BE2C (cell line): ENCODE data around the gene STAG1.
"Not testable (repeated sequence)": the region's sequence is repeated elsewhere in the genome, so short reads cannot be mapped to it uniquely, and the experiment has no call there.

Experiments used
- DNase-seq: peaks from one replicate; pipeline ENCODE4 v3.0.0-alpha.2; 2020
- H3K27me3 ChIP-seq: fragments of 250-450 bp; sonication (Bioruptor Pico); 2 replicates; pipeline ENCODE4 v1.5.1; 2020; ENCODE audit warnings: mild to moderate bottlenecking
- H3K36me3 ChIP-seq: fragments of 250-450 bp; sonication (Bioruptor Pico); 2 replicates; pipeline ENCODE4 v1.5.1; 2020; ENCODE audit warnings: mild to moderate bottlenecking
- H3K4me1 ChIP-seq: fragments of 250-450 bp; sonication (Bioruptor Pico); 2 replicates; pipeline ENCODE4 v1.5.1; 2020
- H3K4me3 ChIP-seq: 2 replicates; pipeline ENCODE4 v1.5.1; 2011; ENCODE audit warnings: low read depth, low read length
- H3K9me3 ChIP-seq: fragments of 250-450 bp; sonication (Bioruptor Pico); 2 replicates; pipeline ENCODE4 v1.5.1; 2020
- TF ChIP-seq, protein P1 (sequence below): IDR thresholded peaks from 2 replicates; pipeline ENCODE4 v1.5.1; 2012; ENCODE audit warnings: mild to moderate bottlenecking, low read depth, low read length

STAG1 gene

DNA sequence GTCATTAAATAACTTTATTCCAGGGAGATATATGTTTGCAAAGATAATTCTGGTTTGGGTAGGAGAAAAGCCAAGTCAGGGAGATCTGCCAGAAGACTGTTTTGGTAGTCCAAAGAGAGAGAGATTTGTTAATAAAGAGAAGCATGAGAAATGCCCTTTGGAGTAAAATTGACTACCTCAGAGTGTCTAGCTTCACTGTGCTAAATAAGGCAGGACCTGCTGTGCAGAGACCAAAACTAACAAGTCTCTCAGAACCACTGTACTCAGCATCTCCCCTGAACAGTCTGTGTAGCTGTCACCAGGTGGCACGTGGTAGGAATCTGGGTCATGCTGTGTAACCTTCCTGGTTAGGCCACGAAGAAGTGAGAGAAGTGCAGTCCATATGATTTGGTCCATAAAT lies 35.2 kb upstream of the STAG1 start:
- Histone ChIP-seq H3K36me3 (no peaks in the 10 kb centered on the region), H3K27me3 (no peaks in the 10 kb centered on the region), H3K9me3 (no peaks in the 10 kb centered on the region; the same call in 1 of the 2 replicates), H3K4me1 (peaks cover 8% of the 10 kb centered on the region), H3K4me3 (no peak overlapping the region)
- DNase-seq, result no peak
- TF ChIP-seq, protein P1, sequence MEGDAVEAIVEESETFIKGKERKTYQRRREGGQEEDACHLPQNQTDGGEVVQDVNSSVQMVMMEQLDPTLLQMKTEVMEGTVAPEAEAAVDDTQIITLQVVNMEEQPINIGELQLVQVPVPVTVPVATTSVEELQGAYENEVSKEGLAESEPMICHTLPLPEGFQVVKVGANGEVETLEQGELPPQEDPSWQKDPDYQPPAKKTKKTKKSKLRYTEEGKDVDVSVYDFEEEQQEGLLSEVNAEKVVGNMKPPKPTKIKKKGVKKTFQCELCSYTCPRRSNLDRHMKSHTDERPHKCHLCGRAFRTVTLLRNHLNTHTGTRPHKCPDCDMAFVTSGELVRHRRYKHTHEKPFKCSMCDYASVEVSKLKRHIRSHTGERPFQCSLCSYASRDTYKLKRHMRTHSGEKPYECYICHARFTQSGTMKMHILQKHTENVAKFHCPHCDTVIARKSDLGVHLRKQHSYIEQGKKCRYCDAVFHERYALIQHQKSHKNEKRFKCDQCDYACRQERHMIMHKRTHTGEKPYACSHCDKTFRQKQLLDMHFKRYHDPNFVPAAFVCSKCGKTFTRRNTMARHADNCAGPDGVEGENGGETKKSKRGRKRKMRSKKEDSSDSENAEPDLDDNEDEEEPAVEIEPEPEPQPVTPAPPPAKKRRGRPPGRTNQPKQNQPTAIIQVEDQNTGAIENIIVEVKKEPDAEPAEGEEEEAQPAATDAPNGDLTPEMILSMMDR, result no peak

DNA sequence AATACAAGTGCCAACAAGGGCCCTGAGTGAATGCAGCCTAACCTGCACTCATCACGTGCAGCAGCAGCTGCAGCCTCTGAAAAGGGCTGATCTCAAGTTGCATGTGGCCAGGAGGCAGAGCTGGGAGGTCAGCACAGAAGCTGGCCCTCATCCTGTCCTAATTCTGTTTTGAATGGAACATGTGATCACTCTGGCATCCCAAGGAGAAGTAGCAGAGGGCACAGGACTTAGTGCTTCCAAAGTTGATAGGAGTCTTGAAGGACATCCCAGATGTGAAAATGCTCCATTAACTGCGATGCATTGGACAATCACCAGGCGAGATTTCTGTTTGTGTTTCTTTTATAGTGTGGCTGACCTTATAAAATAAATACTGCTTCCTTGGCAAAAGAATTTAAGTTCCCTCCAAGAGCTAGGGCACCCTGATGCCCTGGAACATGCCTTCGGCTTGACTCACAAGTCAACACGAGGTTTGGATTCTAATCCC lies 31.6 kb upstream of the STAG1 start:
- TF ChIP-seq, protein P1, result no peak
- H3K9me3 ChIP-seq, result no peaks in the 10 kb centered on the region; the same call in 1 of the 2 replicates
- no peak overlapping the region for H3K4me3 ChIP-seq
- H3K27me3 ChIP-seq, result no peaks in the 10 kb centered on the region
- no peak for DNase-seq
- no peaks in the 10 kb centered on the region for H3K36me3 ChIP-seq
- H3K4me1 ChIP-seq, result peaks cover 8% of the 10 kb centered on the region

GRCh38 chr3:136780741-136781140 lies 28.6 kb upstream of the STAG1 start:
- TF ChIP-seq, protein P1, result no peak
- Histone ChIP-seq H3K4me3 (no peak overlapping the region), H3K27me3 (no peaks in the 10 kb centered on the region), H3K36me3 (no peaks in the 10 kb centered on the region), H3K4me1 (no peaks in the 10 kb centered on the region), H3K9me3 (no peaks in the 10 kb centered on the region; the same call in 1 of the 2 replicates)
- no peak for DNase-seq

GRCh38 chr3:136778865-136779264 lies 26.7 kb upstream of the STAG1 start:
- no peaks in the 10 kb centered on the region for H3K4me1 ChIP-seq
- H3K4me3 ChIP-seq, result no peak overlapping the region
- no peaks in the 10 kb centered on the region for H3K9me3 ChIP-seq
- DNase-seq, result no peak
- no peaks in the 10 kb centered on the region for H3K27me3 ChIP-seq
- TF ChIP-seq, protein P1, result no peak
- no peaks in the 10 kb centered on the region for H3K36me3 ChIP-seq

DNA sequence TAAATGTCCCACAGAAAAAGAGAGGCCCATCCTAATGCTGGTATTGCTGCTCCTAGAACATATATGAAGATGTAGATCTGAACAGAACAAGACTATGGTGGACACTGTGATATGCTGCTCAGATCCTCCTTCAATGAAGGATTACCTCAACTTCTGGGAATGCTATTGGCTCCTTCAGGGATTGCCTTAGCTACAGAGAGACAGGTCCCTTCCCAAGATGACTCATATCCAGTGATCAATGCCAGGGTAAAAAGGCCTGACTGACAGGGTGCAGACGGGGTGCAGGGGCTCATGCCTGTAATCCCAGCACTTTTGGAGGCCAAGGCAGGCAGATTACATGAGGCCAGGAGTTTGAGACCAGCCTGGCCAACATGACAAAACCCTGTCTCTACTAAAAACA lies 20.5 kb upstream of the STAG1 start:
- Histone ChIP-seq H3K9me3 (no peaks in the 10 kb centered on the region), H3K36me3 (no peaks in the 10 kb centered on the region), H3K27me3 (no peaks in the 10 kb centered on the region), H3K4me1 (no peaks in the 10 kb centered on the region), H3K4me3 (no peak overlapping the region)
- no peak for DNase-seq
- TF ChIP-seq, protein P1, result no peak

- not testable (repeated sequence) for DNase-seq, H3K4me1 ChIP-seq, H3K4me3 ChIP-seq, H3K9me3 ChIP-seq, H3K27me3 ChIP-seq, H3K36me3 ChIP-seq
- TF ChIP-seq, protein P1, result peak; percentile 63
Observed at GRCh38 chr3:136758160-136759102, 6.3 kb upstream of the STAG1 start.
